ENCODE measurements around the gene ZFYVE1.
"Not testable (repeated sequence)": the region's sequence is repeated elsewhere in the genome, so short reads cannot be mapped to it uniquely, and the experiment has no call there.

GRCh38 chr14:72956741-72957140, 70.2 kb downstream of the ZFYVE1 start:
- TF ChIP-seq CTCF, POLR2A (IDR thresholded peaks at IDR 0.05): not testable (repeated sequence)

Measured in heart left ventricle (tissue), 13 donors.